ENCODE measurements around the gene NCKAP1.
"Not testable (repeated sequence)": the region's sequence is repeated elsewhere in the genome, so short reads cannot be mapped to it uniquely, and the experiment has no call there.

DNA sequence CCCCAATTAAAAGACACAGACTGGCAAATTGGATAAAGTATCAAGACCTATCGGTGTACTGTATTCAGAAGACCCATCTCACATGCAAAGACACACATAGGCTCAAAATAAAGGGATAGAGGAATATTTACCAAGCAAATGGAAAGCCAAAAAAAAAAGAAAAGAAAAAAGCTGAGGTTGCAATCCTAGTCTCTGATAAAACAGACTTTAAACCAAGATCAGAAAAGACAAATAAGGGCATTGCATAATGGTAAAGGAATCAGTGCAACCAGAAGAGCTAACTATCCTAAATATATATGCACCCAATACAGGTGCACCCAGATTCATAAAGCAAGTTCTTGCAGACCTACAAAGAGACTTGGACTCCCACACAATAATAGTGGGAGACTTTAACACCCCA is 161.6 kb downstream of the NCKAP1 start:
- TF ChIP-seq POLR2AphosphoS5 (IDR thresholded peaks at IDR 0.05; ENCODE audit: borderline replicate concordance, low read depth, low read length); EZH2 (IDR thresholded peaks at IDR 0.05); FOXP2 (optimal IDR thresholded peaks at IDR 0.05; ENCODE audit: control extremely low read depth, extremely low read length, insufficient read depth): not testable (repeated sequence)
